ENCODE measurements around the gene ELOVL5.

DNA sequence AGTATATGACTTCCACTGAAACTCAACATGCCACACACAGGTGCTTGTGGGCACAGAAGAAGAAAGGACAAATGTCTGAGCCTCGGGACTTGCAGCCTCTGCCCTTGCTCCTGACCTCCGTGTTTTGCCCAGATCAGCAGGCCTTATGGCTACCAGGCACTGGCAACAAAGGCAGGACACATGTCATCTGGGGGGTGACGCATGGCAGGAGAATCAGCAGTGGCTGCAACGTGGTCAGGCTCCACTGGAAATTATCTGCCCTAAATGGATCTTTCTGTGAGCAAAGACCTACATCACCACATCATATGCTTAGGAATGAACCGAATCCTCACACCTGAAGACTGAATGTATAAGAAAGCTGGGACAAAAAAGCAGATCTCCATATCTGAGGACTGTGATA lies 78.9 kb downstream of the ELOVL5 start:
- TF ChIP-seq POLR2A (IDR thresholded peaks at IDR 0.05) (no peak), CTCF (IDR thresholded peaks at IDR 0.05) (no peak)
